GM12878 (cell line): ENCODE data around the gene CAMK2D. TPM values are rescaled to one million over a fixed set of nuclear protein-coding genes. Genes with fewer than 3 reads are reported as not detected.

Experiments
- ATAC-seq: fragments of 200-7000 bp; cut with Tn5 transposase; 3 replicates; pipeline ENCODE4 v1.9.1; 2020; ENCODE audit warnings: mild to moderate bottlenecking, moderate library complexity
- BruUV-seq: library from RNA; stranded (reverse); fragments of 400-500 nt; replicated peaks from 2 replicates; lab custom pipeline; 2021; lab: Mats Ljungman, UMichigan
- CTCF ChIA-PET: fragments of 300-600 bp; sonication (Branson Sonifier 250); formaldehyde crosslinking; extraction: SDS; loops from one replicate; lab custom pipeline; 2021; ENCODE audit warnings: inconsistent platforms; lab: Yijun Ruan, JAX
- POLR2A ChIA-PET: fragments of 350-600 bp; formaldehyde crosslinking; extraction: SDS; loops from one replicate; lab custom pipeline; 2021; ENCODE audit warnings: inconsistent platforms; lab: Charles Lee
- RAD21 ChIA-PET: fragments of 300-600 bp; sonication (Branson Sonifier 250); formaldehyde crosslinking; loops from one replicate; lab custom pipeline; 2023; ENCODE audit warnings: antibody characterized with exemption; ENCODE audit not compliant: unreplicated experiment; lab: Charles Lee
- SMC1A ChIA-PET: fragments of 300-600 bp; sonication (Branson Sonifier 250); formaldehyde crosslinking; loops from one replicate; lab custom pipeline; 2023; ENCODE audit not compliant: unreplicated experiment, uncharacterized antibody; lab: Charles Lee
- DNase-seq: peaks from one replicate; pipeline ENCODE4 v3.0.0-alpha.2; 2011; ENCODE audit warnings: low read depth, low spot score
- FAIRE-seq: peaks from 3 replicates; lab custom pipeline; 2011; peaks lifted over from hg19 to GRCh38; lab: Jason Lieb, UNC
- H2AFZ ChIP-seq: 2 replicates; pipeline ENCODE4 v1.6.0; 2011; ENCODE audit warnings: low read depth, low read length, control low read depth; ENCODE audit not compliant: control insufficient read depth
- H3K27ac ChIP-seq: 2 replicates; pipeline ENCODE4 v1.5.1; 2011; ENCODE audit warnings: control low read depth; ENCODE audit not compliant: control insufficient read depth, insufficient read depth
- H3K27me3 ChIP-seq, 2 experiments: replicated peaks in 1 of 2; 2 replicates each; pipeline versions ENCODE4 v1.6.0 to v1.6.1; 2011; ENCODE audit warnings: low read length in 1 of 2; ENCODE audit not compliant: control insufficient read depth in 2 of 2, insufficient read depth in 2 of 2
- H3K36me3 ChIP-seq, 2 experiments: 2 replicates each; pipeline ENCODE4 v1.5.1; 2011; ENCODE audit warnings: low read length in 1 of 2; ENCODE audit not compliant: control insufficient read depth in 2 of 2, insufficient read depth in 2 of 2
- H3K4me1 ChIP-seq: 2 replicates; pipeline ENCODE4 v1.6.1; 2011; ENCODE audit warnings: mild to moderate bottlenecking, low read length, moderate library complexity, mixed read lengths; ENCODE audit not compliant: control insufficient read depth, insufficient read depth
- H3K4me2 ChIP-seq: 2 replicates; pipeline ENCODE4 v1.6.0; 2011; ENCODE audit warnings: control low read depth; ENCODE audit not compliant: control insufficient read depth, insufficient read depth
- H3K4me3 ChIP-seq: fragments of 200-600 bp; sonication (generic); 2 replicates; pipeline ENCODE4 v1.5.1; 2016
- H3K79me2 ChIP-seq: 2 replicates; pipeline ENCODE4 v1.6.0; 2011; ENCODE audit warnings: low read length; ENCODE audit not compliant: control insufficient read depth, insufficient read depth
- H3K9ac ChIP-seq: 2 replicates; pipeline ENCODE4 v1.8.0; 2011; ENCODE audit warnings: low read length, control low read depth, mixed read lengths; ENCODE audit not compliant: control insufficient read depth, insufficient read depth
- H3K9me3 ChIP-seq: replicated peaks from 3 replicates; pipeline ENCODE4 v1.5.1; 2011; ENCODE audit warnings: mild to moderate bottlenecking, low read length; ENCODE audit not compliant: control insufficient read depth, insufficient read depth
- H4K20me1 ChIP-seq: 2 replicates; pipeline ENCODE4 v1.6.0; 2011; ENCODE audit not compliant: control insufficient read depth, insufficient read depth
- ASH2L ChIP-seq: fragments of 300-600, 200-600 bp; sonication (generic); IDR thresholded peaks from 2 replicates; pipeline ENCODE4 v1.6.1; 2017; ENCODE audit warnings: low read depth, mild to moderate bottlenecking, borderline replicate concordance
- ATF2 ChIP-seq: IDR thresholded peaks from 2 replicates; pipeline ENCODE4 v1.6.1; 2012; ENCODE audit warnings: low read length, inconsistent platforms
- BCL3 ChIP-seq: IDR thresholded peaks from 2 replicates; pipeline ENCODE4 v1.6.1; 2011; ENCODE audit warnings: borderline replicate concordance, low read depth, mild to moderate bottlenecking, moderate library complexity, low read length; ENCODE audit not compliant: insufficient read depth, poor library complexity, severe bottlenecking
- HDAC6 ChIP-seq: fragments of 200-600 bp; sonication (generic); IDR thresholded peaks from one replicate; pipeline ENCODE4 v1.8.0; 2017; ENCODE audit warnings: antibody characterized with exemption; ENCODE audit not compliant: unreplicated experiment
- IKZF1 ChIP-seq: fragments of 450-650 bp; conservative IDR thresholded peaks from 2 replicates; pipeline ENCODE4 v1.6.1; 2017; ENCODE audit warnings: antibody characterized with exemption, mild to moderate bottlenecking
- MYB ChIP-seq: fragments of 150-350 bp; IDR thresholded peaks from 2 replicates; pipeline ENCODE4 v1.6.1; 2014; ENCODE audit warnings: mild to moderate bottlenecking, low read depth, low read length, borderline replicate concordance
- ZNF217 ChIP-seq: fragments of 450-650 bp; IDR thresholded peaks from 2 replicates; pipeline ENCODE4 v1.6.1; 2017; ENCODE audit warnings: antibody characterized with exemption, mild to moderate bottlenecking
- ZSCAN29 ChIP-seq: fragments of 450-650 bp; IDR thresholded peaks from 2 replicates; pipeline ENCODE4 v1.6.1; 2017; ENCODE audit warnings: mild to moderate bottlenecking, moderate library complexity
- WGBS: methylation state at CpG from one replicate; pipeline ENCODE4 v1.1.6; 2016; ENCODE audit warnings: low lambda C conversion rate; ENCODE audit not compliant: insufficient replicate concordance, insufficient coverage; ENCODE audit errors: missing lambda C conversion rate; 5-methylcytosine and 5-hydroxymethylcytosine counted together
- in situ Hi-C: fragments of 300-500 bp; cut with MboI; formaldehyde crosslinking; loops from 9 replicates; pipeline ENCODE4 v1.14.3; 2018; ENCODE audit warnings: mixed read lengths
- intact Hi-C: fragments of 100-400 bp; cut with micrococcal nuclease; formaldehyde crosslinking; loops from one replicate; pipeline ENCODE4 v1.14.2; 2022; ENCODE audit not compliant: unreplicated experiment
- polyA plus RNA-seq, 11 experiments: library from polyadenylated mRNA; depleted of rRNA in 4 of 11; unstranded in 6 of 11; stranded (reverse) in 5 of 11; fragments of >200 nt; fragmentation: Nextera tagmentation in 4 of 11; fragmentation: Illumina TruSeq in 1 of 11; extraction: Ambion mirVana in 4 of 11; extraction: Trizol in 1 of 11; gene quantifications; 1 replicate in 1 of 11; 2 replicates in 10 of 11; pipeline versions ENCODE4 v1.2.1 to v1.2.3, GENCODE V29; 2011 to 2016; ENCODE audit warnings: inconsistent platforms in 2 of 11, missing spikeins in 2 of 11, low read depth in 1 of 11
- total RNA-seq, 4 experiments: library from RNA; depleted of rRNA in 3 of 4; stranded (reverse); fragments of >200 nt in 3 of 4; fragmentation: Illumina TruSeq in 1 of 4; extraction: Trizol in 1 of 4; gene quantifications; 2 replicates each; pipeline versions ENCODE4 v1.2.1 to v1.2.3, GENCODE V29; 2013 to 2021

CAMK2D gene
- total and polyA plus RNA-seq, 10 of the 15 experiments (the other 5 are each of a cell fraction or from before 2014, with no cell fraction given) = 6.9 to 88.5 (median 12.9) TPM

- TF ChIP-seq ATF2 (no peak), ZSCAN29 (no peak), IKZF1 (no peak), HDAC6 (no peak), ZNF217 (no peak), ASH2L (no peak)
Observed at GRCh38 chr4:113556382-113557134, 205.0 kb downstream of the CAMK2D start (continued).

- H3K4me3 ChIP-seq = no peak overlapping the region
- WGBS = 90% methylated on average over 5 of the region's 5 CpGs
- no peak for ATAC-seq
- ChIA-PET RAD21 (interaction anchor here (0.9 kb wide), 1 partner anchor 62 kb away, joined by 3 read pairs; no protein-coding TSS in a partner anchor), POLR2A (interaction anchor here (1.5 kb wide), 1 partner anchor 11 kb away, joined by 4 read pairs; no protein-coding TSS in a partner anchor), CTCF (interaction anchor here (0.5 to 2.9 kb wide), 4 partner anchors 8 to 515 kb away, joined by 3 to 19 read pairs (median 4); no protein-coding TSS in a partner anchor), SMC1A (interaction anchor here (0.8 to 12.0 kb wide), 4 partner anchors 9 to 91 kb away, joined by 3 to 168 read pairs (median 3); no protein-coding TSS in a partner anchor)
- no peak for FAIRE-seq
- H3K4me2 ChIP-seq = no peak overlapping the region
- H3K79me2 ChIP-seq = no peaks in the 10 kb centered on the region
- H3K36me3 ChIP-seq = peaks cover under 1 to 1% of the 10 kb centered on the region in 2 experiments; a peak in 3 of 4 replicates
- BruUV-seq = no TSS peak
- no peak overlapping the region for H2AFZ ChIP-seq
- no peaks in the 10 kb centered on the region for H3K4me1 ChIP-seq
- H3K9me3 ChIP-seq = no peaks in the 10 kb centered on the region; the same call in 2 of the 3 replicates
- no peak for DNase-seq
- in situ Hi-C loops (no loop called here), intact Hi-C loops (no loop called here)
- TF ChIP-seq MYB = no peak
- no peak for TF ChIP-seq BCL3
- no peaks in the 10 kb centered on the region for H3K27me3 ChIP-seq
- no peak overlapping the region for H3K9ac ChIP-seq
- no peak overlapping the region for H3K27ac ChIP-seq
- H4K20me1 ChIP-seq = no peaks in the 10 kb centered on the region
Observed at GRCh38 chr4:113555868-113556267, 205.7 kb downstream of the CAMK2D start.
